Fibroblast of lung (primary cell): ENCODE measurements around the gene ATP1B3. TPM values are rescaled to one million over a fixed set of nuclear protein-coding genes. Genes with fewer than 3 reads are reported as not detected.
A peak's percentile ranks its signal among the peaks of the same experiment; 100 is the strongest.

ENCODE experiments used
- DNase-seq, 2 donors: peaks; one replicate each; pipeline versions ENCODE4 v3.0.0 to v3.0.0-alpha.2; 2010; ENCODE audit warnings: low read depth in 2 of 2
- H2AFZ ChIP-seq: 2 replicates; pipeline ENCODE4 v1.5.1; 2012; ENCODE audit warnings: low read length, control low read depth, inconsistent platforms
- H3K27ac ChIP-seq: 2 replicates; pipeline ENCODE4 v1.5.1; 2011; ENCODE audit warnings: low read length, control low read depth; ENCODE audit not compliant: insufficient read depth
- H3K27me3 ChIP-seq: 2 replicates; pipeline ENCODE4 v1.5.1; 2011; ENCODE audit warnings: mild to moderate bottlenecking, low read length; ENCODE audit not compliant: control insufficient read depth, insufficient read depth
- H3K36me3 ChIP-seq: 2 replicates; pipeline ENCODE4 v1.5.1; 2011; ENCODE audit warnings: low read length; ENCODE audit not compliant: control insufficient read depth, insufficient read depth
- H3K4me1 ChIP-seq: 2 replicates; pipeline ENCODE4 v1.5.1; 2011; ENCODE audit warnings: low read length; ENCODE audit not compliant: control insufficient read depth, insufficient read depth; ENCODE audit errors: extremely low read depth
- H3K4me2 ChIP-seq: 2 replicates; pipeline ENCODE4 v1.5.1; 2011; ENCODE audit warnings: low read length, control low read depth; ENCODE audit not compliant: insufficient read depth; ENCODE audit errors: extremely low read depth
- H3K4me3 ChIP-seq, 4 experiments: fragments of 200-600 bp in 1 of 4; sonication (generic) in 1 of 4; replicated peaks in 1 of 4; 2 replicates each; pipeline ENCODE4 v1.5.1; 2011 to 2016; ENCODE audit warnings: low read length in 4 of 4, low read depth in 3 of 4, mild to moderate bottlenecking in 3 of 4, control low read depth in 2 of 4, inconsistent platforms in 1 of 4, mixed read lengths in 1 of 4; ENCODE audit not compliant: insufficient read depth in 1 of 4; ENCODE audit errors: control extremely low read depth in 1 of 4
- H3K79me2 ChIP-seq: 2 replicates; pipeline ENCODE4 v1.5.1; 2012; ENCODE audit warnings: mild to moderate bottlenecking, low read length, inconsistent platforms; ENCODE audit not compliant: control insufficient read depth, insufficient read depth
- H3K9ac ChIP-seq: 2 replicates; pipeline ENCODE4 v1.5.1; 2011; ENCODE audit warnings: mild to moderate bottlenecking, low read length, control low read depth; ENCODE audit not compliant: insufficient read depth
- H3K9me3 ChIP-seq: 2 replicates; pipeline ENCODE4 v1.5.1; 2012; ENCODE audit warnings: low read depth, low read length; ENCODE audit not compliant: control insufficient read depth, insufficient read depth
- H4K20me1 ChIP-seq: 2 replicates; pipeline ENCODE4 v1.5.1; 2011; ENCODE audit warnings: low read length; ENCODE audit not compliant: control insufficient read depth, insufficient read depth; ENCODE audit errors: extremely low read depth
- EZH2 ChIP-seq: IDR thresholded peaks from 2 replicates; pipeline ENCODE4 v1.5.1; 2012; ENCODE audit warnings: low read length, control low read depth, mild to moderate bottlenecking; ENCODE audit errors: missing control alignments
- polyA plus RNA-seq, 2 donors: library from polyadenylated mRNA; depleted of rRNA in 1 of 2; stranded (reverse) in 1 of 2; unstranded in 1 of 2; fragments of >200 nt; gene quantifications; 2 replicates each; pipeline ENCODE4 v1.2.1, GENCODE V29; 2011 to 2012; ENCODE audit warnings: missing spikeins in 1 of 2
- total RNA-seq: library from RNA; depleted of rRNA; stranded (reverse); fragments of >200 nt; gene quantifications from 2 replicates; pipeline ENCODE4 v1.2.1, GENCODE V29; 2014
- TF ChIP-seq, protein P1 (sequence below), 2 donors: IDR thresholded peaks in 1 of 2; conservative IDR thresholded peaks in 1 of 2; 1 replicate in 1 of 2; 2 replicates in 1 of 2; pipeline ENCODE4 v1.5.1; 2011 to 2012; ENCODE audit warnings: low read length in 2 of 2, control low read depth in 1 of 2, inconsistent platforms in 1 of 2, low read depth in 1 of 2, mild to moderate bottlenecking in 1 of 2

ATP1B3 gene
- total and polyA plus RNA-seq, 2 donors (not counting 1 experiment from before 2014, with no cell fraction given), result 55.8 to 243 TPM

DNA sequence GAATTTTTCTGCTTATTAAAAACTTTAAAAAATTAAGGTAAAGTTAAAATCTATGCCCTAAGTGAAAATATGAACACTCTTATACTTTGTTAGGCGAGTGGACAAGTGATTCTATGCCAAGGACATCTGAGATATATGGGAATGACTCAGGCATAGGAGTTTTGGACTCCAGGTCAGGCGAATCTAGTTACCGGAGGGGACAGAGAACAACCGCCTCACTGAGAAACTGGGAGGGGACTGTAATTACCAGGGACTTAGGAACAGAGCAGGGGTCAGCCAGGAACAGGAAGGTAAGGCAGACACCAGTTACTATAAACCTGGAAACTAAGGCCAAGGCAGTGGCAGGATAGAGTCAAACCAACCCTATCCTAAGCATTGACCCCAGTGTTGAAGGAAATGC is 16.8 kb upstream of the ATP1B3 start:
- H3K4me1 ChIP-seq, result no peaks in the 10 kb centered on the region
- no peak overlapping the region for H3K4me2 ChIP-seq
- no peak for TF ChIP-seq EZH2
- TF ChIP-seq, protein P1, sequence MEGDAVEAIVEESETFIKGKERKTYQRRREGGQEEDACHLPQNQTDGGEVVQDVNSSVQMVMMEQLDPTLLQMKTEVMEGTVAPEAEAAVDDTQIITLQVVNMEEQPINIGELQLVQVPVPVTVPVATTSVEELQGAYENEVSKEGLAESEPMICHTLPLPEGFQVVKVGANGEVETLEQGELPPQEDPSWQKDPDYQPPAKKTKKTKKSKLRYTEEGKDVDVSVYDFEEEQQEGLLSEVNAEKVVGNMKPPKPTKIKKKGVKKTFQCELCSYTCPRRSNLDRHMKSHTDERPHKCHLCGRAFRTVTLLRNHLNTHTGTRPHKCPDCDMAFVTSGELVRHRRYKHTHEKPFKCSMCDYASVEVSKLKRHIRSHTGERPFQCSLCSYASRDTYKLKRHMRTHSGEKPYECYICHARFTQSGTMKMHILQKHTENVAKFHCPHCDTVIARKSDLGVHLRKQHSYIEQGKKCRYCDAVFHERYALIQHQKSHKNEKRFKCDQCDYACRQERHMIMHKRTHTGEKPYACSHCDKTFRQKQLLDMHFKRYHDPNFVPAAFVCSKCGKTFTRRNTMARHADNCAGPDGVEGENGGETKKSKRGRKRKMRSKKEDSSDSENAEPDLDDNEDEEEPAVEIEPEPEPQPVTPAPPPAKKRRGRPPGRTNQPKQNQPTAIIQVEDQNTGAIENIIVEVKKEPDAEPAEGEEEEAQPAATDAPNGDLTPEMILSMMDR (conservative IDR thresholded peaks at IDR 0.05 in 1 of 2, IDR thresholded peaks at IDR 0.05 in 1 of 2; ENCODE audit: low read depth in 1 of 2, low read length in 2 of 2), result no peak
- no peaks in the 10 kb centered on the region for H3K79me2 ChIP-seq
- no peak for DNase-seq
- no peaks in the 10 kb centered on the region for H4K20me1 ChIP-seq
- H3K9ac ChIP-seq, result no peak overlapping the region
- H3K36me3 ChIP-seq, result no peaks in the 10 kb centered on the region
- no peak overlapping the region for H3K4me3 ChIP-seq
- no peak overlapping the region for H3K27ac ChIP-seq
- no peaks in the 10 kb centered on the region for H3K27me3 ChIP-seq
- no peaks in the 10 kb centered on the region for H3K9me3 ChIP-seq
- H2AFZ ChIP-seq, result no peak overlapping the region

DNA sequence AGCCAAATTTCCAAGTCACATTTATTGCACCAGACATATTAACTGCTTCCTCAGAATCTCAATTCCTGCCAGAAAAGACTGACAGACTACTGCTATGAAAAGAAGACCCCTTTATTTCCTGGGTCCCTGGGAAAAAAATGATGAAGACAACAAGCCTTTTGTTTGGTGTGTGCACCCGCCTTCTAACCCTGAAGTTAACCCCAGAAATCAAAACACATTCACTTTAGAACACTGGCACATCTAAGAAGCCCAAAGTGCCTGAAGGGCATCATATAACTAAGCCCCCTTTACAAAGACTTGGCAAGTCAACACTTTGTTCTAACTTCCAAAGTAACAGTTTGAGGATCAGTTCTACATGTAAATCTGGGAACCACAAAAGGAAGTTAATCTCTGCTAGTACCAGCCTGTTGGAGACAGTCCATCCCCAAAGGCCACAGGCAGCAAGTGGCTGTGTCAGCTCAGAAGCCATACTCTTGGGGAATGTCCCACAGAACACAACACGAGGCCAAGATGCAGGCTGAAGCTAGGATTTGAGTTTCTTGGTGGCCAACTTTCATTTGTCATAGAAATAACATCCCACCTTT is 16.3 kb upstream of the ATP1B3 start:
- TF ChIP-seq, protein P1 (conservative IDR thresholded peaks at IDR 0.05 in 1 of 2, IDR thresholded peaks at IDR 0.05 in 1 of 2; ENCODE audit: low read depth in 1 of 2, low read length in 2 of 2), result no peak
- TF ChIP-seq EZH2, result no peak
- Histone ChIP-seq H4K20me1 (no peaks in the 10 kb centered on the region), H3K9me3 (no peaks in the 10 kb centered on the region), H3K27ac (no peak overlapping the region), H3K4me3 (no peak overlapping the region), H3K4me2 (no peak overlapping the region), H3K36me3 (no peaks in the 10 kb centered on the region), H3K27me3 (no peaks in the 10 kb centered on the region), H3K4me1 (no peaks in the 10 kb centered on the region), H3K79me2 (no peaks in the 10 kb centered on the region), H2AFZ (no peak overlapping the region), H3K9ac (no peak overlapping the region)
- no peak for DNase-seq

DNA sequence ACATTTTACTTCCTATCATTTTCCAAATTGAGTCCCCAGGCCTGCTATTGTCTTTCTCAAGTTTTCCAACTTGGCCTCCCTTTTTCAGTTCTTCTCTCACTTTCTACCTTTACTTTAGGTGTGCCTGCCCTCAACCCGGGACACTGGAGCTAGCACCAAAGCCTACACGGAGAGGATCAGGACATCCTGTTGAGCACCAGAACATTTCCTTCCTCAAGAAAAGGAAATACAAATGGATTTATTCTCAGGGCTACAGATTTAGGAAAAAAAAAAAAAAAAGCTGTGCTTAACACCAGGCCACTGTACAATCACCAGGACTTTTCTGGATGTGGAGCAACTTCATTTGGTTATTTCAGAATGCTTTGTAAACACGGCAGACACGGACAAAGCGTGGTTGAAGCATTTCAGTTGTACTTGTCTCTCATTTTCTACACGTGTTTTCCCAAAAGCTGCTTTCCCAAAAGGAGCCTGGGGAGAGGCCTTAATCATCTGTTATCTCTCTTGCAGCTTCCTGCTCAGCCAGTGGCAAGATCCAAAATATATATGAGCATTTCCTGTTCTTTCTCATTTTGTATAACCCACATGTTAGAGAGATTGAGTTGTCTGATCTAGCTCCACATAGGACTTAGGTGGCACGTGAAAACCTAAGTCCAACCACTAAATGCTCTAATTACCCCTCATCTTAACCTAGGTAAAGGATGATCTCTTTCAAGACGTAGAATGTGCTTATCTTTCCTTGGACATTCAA is 15.5 kb upstream of the ATP1B3 start:
- Histone ChIP-seq H3K36me3 (no peaks in the 10 kb centered on the region), H3K27me3 (no peaks in the 10 kb centered on the region), H3K4me1 (no peaks in the 10 kb centered on the region), H3K79me2 (no peaks in the 10 kb centered on the region), H4K20me1 (no peaks in the 10 kb centered on the region), H3K4me2 (no peak overlapping the region), H3K4me3 (no peak overlapping the region), H3K9ac (no peak overlapping the region), H3K9me3 (no peaks in the 10 kb centered on the region), H2AFZ (peak overlapping the region; percentile 3), H3K27ac (no peak overlapping the region)
- peak in 1 of 2 donors; percentile 30 for DNase-seq
- TF ChIP-seq EZH2, result no peak
- TF ChIP-seq, protein P1 (conservative IDR thresholded peaks at IDR 0.05 in 1 of 2, IDR thresholded peaks at IDR 0.05 in 1 of 2; ENCODE audit: low read depth in 1 of 2, low read length in 2 of 2), result no peak
